ENCODE results near the gene FCHSD2.

Gene FCHSD2

GRCh38 chr11:73171436-73172161 is 29.5 kb upstream of the FCHSD2 start:
- no peak for DNase-seq

GRCh38 chr11:73170140-73170539 is 28.0 kb upstream of the FCHSD2 start:
- no peak for DNase-seq

GRCh38 chr11:73168925-73169579 is 26.9 kb upstream of the FCHSD2 start:
- no peak for DNase-seq

- DNase-seq, result no peak
These were observed 25.3 kb upstream of the FCHSD2 start for GRCh38 chr11:73167363-73167954.

GRCh38 chr11:73164803-73165540 is 22.9 kb upstream of the FCHSD2 start:
- DNase-seq, result no peak

- no peak for DNase-seq
These were observed 21.6 kb upstream of the FCHSD2 start for GRCh38 chr11:73163638-73164174.

- no peak for DNase-seq
These were observed 20.1 kb upstream of the FCHSD2 start for GRCh38 chr11:73162196-73162740.

- DNase-seq, result no peak
These were observed 18.1 kb upstream of the FCHSD2 start for GRCh38 chr11:73160005-73160760.

GRCh38 chr11:73159297-73159696 is 17.2 kb upstream of the FCHSD2 start:
- DNase-seq, result no peak

GRCh38 chr11:73158356-73159051 is 16.4 kb upstream of the FCHSD2 start:
- no peak for DNase-seq

GRCh38 chr11:73157101-73158010 is 15.2 kb upstream of the FCHSD2 start:
- no peak for DNase-seq

- no peak for DNase-seq
These were observed 14.6 kb upstream of the FCHSD2 start for GRCh38 chr11:73156686-73157085.

GRCh38 chr11:73156114-73156513 is 14.0 kb upstream of the FCHSD2 start:
- DNase-seq, result no peak

- DNase-seq, result no peak
These were observed 13.0 kb upstream of the FCHSD2 start for GRCh38 chr11:73155102-73155501.

- no peak for DNase-seq
These were observed 12.1 kb upstream of the FCHSD2 start for GRCh38 chr11:73154178-73154577.

- DNase-seq, result no peak
These were observed 10.9 kb upstream of the FCHSD2 start for GRCh38 chr11:73152861-73153483.

- no peak for DNase-seq
These were observed 10.2 kb upstream of the FCHSD2 start for GRCh38 chr11:73152086-73152853.

- DNase-seq, result no peak
These were observed 9.3 kb upstream of the FCHSD2 start for GRCh38 chr11:73151416-73151815.

- DNase-seq, result no peak
These were observed 7.0 kb upstream of the FCHSD2 start for GRCh38 chr11:73149105-73149504.

Data from NCI-H524 (cell line).